Nucleus accumbens (tissue), 56 donors: Measurements from ENCODE around the gene KRTCAP3.

Experiments used
- DNase-seq, 56 donors: peaks; one replicate each; lab custom pipeline; 2025; lab: John Stamatoyannopoulos, UW

Gene KRTCAP3

DNA sequence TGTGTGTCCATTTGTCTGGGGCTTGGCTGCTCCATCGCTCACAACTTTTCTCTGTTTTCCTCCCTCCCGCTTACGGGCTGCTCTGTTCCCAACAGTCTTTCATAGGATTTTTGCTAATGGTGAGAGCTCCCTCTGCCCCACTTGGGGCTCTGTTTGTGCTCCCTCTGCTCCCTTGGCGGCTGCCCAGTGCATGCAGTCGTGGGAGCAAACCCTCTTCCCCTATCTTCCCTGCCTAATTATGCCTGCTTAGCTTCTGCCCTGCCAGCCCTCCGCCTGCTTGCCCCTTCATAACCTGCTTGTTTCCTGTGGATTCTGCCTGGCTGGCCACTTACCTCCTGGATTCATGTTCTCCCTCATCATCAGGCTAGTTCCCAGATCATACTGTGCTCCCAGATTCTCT lies 6.6 kb upstream of the KRTCAP3 start:
- no peak for DNase-seq

DNA sequence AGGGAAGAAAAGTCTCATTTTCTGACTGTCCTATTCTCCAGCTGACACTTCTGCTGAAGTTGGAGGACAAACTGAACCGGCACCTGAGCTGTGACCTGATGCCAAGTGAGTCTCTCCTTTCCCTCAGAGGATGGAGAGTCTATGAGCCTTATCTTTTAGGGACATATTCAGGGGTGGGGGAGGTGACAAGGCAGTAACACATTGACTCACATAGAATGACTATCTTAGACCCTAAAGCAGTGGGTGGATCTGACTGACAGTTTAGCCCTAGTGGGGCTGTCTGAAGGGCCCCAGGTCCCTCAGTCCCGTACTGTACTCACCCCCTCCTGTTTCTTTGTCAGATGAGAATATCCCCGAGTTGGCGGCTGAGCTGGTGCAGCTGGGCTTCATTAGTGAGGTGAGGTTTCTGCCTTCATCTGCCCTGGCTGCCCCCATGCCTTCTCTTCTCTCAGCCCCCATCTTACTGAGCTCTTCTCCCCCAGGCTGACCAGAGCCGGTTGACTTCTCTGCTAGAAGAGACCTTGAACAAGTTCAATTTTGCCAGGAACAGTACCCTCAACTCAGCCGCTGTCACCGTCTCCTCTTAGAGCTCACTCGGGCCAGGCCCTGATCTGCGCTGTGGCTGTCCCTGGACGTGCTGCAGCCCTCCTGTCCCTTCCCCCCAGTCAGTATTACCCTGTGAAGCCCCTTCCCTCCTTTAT lies 805 bp upstream of the KRTCAP3 start:
- DNase-seq = no peak

GRCh38 chr2:27442920-27443282 lies 720 bp downstream of the KRTCAP3 start:
- DNase-seq = no peak

DNA sequence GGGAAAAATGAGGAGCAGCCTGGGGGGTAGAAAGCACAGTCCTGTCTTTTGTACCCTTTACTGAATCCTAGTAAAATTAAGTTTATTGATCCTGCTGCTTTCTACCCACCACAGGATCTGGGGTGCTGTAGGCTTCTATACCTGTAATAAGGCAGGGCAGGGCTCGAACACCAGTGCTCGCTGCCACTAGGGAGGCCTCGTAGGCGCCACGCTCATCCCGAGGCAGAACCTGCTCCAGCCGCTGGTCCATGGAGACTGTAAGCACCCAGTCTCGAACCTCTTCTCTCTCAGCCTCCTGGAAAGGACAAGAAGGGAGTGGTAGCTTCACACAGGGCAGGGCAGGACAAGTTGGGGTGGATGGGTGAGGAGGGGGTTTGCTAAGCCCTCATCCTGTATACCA lies 3.0 kb downstream of the KRTCAP3 start:
- DNase-seq = no peak

DNA sequence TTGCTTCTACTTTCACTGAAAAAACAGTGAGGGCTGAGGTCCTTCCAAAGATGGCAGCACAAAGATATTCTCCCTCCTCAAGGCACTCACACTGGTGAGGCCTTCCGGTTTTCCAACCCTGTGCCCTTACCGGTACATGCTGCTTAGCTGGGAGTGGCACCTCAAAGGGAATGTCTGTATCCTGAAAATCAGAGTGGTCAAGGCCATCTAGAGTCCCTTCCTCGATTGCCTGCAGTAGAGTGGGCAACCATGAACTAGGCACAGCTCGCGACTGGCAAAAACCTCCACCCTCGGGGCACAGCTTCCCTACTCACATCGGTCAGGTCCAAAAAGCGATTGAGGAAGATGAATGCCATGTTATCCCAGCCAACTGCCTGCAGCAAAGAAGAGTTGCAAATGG lies 3.4 kb downstream of the KRTCAP3 start:
- DNase-seq = no peak

DNA sequence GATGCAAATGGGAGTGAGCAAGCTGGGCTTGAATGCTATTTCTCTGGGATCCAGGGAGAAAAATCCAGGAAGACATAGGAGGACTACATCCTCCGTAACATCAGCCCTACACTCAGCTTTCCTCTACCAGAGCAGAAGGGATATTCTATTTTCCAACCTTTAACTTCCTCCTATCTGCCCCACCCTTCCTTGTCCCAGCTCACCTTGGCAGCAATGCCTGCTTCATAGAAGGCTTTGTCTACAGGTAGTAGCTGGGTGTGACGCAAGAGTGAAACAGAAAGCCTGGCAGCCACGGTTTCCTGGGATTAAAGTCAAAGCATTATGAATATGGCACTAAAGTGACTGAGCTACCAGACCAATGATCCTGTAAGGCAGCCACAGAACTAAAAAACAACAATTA lies 3.9 kb downstream of the KRTCAP3 start:
- no peak for DNase-seq

DNA sequence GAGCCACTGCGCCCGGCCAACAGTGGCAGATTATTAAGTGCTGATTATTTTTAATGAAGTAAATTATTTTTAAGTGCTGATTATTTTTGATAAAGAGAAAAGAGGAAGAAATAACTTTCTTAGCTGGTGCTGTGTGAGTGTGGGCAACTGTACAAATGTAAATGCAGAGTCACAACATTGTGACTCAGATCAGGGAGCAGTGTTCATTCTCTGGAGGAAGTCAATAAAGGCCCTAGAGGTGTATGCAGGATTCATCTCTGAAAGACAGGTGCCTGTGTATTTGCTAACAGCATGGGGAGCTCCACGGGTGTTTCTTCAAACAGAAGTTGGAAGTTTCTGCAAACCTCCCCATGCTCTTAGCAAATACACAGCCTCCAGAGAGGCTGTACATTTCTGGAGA lies 6.2 kb downstream of the KRTCAP3 start:
- no peak for DNase-seq

DNA sequence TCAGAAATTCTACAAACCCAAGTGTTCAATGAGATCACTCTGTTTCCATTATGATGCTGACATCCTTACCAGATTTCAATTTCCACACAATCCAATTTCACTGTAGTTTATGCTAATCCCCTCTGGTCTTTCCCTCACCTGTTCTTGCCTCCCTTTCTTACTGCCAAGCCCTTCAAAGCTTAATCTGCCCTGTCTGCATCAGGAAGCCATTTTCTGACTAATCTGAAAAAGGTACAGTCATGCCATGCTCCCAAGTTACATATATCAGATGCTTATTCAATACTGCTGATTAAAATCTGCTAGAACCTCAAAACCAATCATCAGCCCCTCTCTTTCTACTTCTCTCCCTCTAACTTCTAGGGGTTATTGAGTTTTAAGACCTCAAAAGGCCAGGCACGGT lies 8.9 kb downstream of the KRTCAP3 start:
- no peak for DNase-seq

DNA sequence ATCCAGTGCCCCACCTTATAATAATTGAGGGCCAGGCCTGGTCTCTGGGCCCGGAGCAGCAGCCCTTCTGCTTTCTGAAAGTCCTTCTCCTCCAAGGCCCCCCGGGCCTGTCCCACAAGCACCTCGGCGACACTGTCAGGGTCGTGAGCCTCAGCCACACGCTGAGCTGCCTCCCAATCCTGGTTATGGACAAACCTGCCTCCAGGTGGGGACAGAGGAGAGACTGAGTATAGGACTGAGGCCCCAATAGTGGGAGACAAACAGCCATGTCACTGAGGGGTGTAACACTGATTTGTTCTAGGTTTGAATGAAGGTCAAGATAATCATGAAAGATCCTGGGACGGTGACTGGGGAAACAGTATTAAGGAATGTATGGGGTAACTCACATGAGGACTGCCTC lies 11.8 kb downstream of the KRTCAP3 start:
- DNase-seq = no peak

DNA sequence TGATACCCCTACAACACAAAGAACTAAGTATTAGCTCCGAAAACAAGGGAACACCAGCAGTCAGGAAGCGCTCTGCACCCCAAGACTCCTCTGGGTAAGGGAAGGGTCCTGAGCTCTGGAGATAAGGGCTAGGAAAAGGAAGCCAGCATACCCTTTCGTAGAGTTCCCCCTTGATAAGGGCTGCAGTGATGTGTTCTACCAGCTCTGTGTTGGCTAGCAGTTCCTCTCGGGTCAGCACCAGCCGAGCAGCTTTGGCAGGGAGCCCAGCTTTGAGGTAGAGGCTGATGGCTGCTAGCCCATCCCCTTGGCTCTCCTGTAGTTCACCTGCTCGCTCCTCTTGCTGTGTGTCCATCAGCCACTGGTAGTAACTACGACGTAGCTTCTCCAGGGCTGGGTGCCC lies 18.9 kb downstream of the KRTCAP3 start:
- DNase-seq = no peak

GRCh38 chr2:27464443-27464842 lies 22.3 kb downstream of the KRTCAP3 start:
- DNase-seq = no peak

- DNase-seq = no peak
These were observed 29.8 kb downstream of the KRTCAP3 start for GRCh38 chr2:27471961-27472360.

GRCh38 chr2:27485496-27485895 lies 43.3 kb downstream of the KRTCAP3 start:
- peak in 1 of 56 donors; percentile 5 for DNase-seq

GRCh38 chr2:27489118-27489497 lies 46.9 kb downstream of the KRTCAP3 start:
- DNase-seq = peak in 3 of 56 donors; percentile 46 to 51 (median 49)

GRCh38 chr2:27489498-27490397 lies 47.6 kb downstream of the KRTCAP3 start, which contains the start of gene IFT172:
Gene IFT172, minus strand, starts transcription at chr2:27489743. Its CDS starts 90 bp downstream, at chr2:27489653.
- peak; percentile 69 to 99 (median 96) for DNase-seq

DNA sequence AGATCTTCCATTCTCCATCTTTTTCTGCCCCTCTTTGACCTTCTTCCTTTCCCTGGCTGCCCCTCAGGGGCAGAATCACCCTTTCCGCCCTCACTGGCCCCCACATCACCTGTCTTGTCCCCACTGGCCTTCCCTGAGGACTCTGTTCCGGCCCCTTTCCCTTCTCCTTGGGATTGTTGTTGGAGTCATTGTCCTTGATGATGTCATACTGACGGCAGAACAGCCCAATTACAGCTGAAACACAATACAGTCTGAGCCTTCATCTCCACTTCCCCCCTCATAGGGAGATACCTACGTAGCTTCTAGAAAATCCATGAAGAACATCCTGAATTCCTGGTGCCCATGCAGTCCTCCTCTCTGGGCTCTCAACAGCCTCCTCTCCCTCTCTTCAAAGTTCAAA lies 50.4 kb downstream of the KRTCAP3 start:
- DNase-seq = no peak

DNA sequence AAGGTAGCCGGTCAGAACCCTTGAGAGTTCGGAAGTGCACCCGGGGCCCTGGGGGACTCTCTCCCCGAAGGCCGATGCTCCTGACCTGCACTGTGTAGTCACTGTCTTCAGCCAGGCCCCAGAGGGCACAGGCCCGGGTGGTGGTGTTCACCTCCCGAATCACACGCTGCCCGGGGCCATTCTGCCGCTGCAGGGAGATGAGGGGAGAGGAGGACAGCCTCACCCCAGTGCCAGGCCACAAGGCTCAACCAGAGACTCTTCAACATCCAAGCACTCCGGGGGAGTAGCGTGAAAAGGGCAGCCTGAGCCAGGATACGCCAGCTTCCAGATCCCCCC lies 51.7 kb downstream of the KRTCAP3 start:
- DNase-seq = peak in 1 of 56 donors; percentile 19
